ENCODE measurements around the gene P2RX4. TPM values are rescaled to one million over a fixed set of nuclear protein-coding genes. Genes with fewer than 3 reads are reported as not detected.
"Not testable (repeated sequence)": the region's sequence is repeated elsewhere in the genome, so short reads cannot be mapped to it uniquely, and the experiment has no call there.

Gene P2RX4
- total and polyA plus RNA-seq, 2 of the 13 experiments (the other 11 are each of a cell fraction or from before 2014, with no cell fraction given) = 13.8 to 30.8 TPM

GRCh38 chr12:121196902-121197301, 13.0 kb upstream of the P2RX4 start (continued):
- TF ChIP-seq ZNF570 (CRISPR knock-in tag; IDR thresholded peaks at IDR 0.05; ENCODE audit: borderline replicate concordance) (no peak), SNRNP70 (IDR thresholded peaks at IDR 0.05; ENCODE audit: low read depth, low read length) (no peak), ZNF367 (CRISPR knock-in tag; IDR thresholded peaks at IDR 0.05; ENCODE audit: borderline replicate concordance) (no peak), ZNF776 (CRISPR knock-in tag; IDR thresholded peaks at IDR 0.05) (no peak)

- Histone ChIP-seq H3K4me3 (replicated peaks in 1 of 3; ENCODE audit: insufficient read depth in 1 of 3, low read depth in 2 of 3, low read length in 3 of 3) (no peak overlapping the region), H3K4me2 (ENCODE audit: low read depth, low read length) (no peak overlapping the region), H3K9ac (ENCODE audit: insufficient read depth, low read depth, low read length) (no peak overlapping the region), H4K20me1 (ENCODE audit: insufficient read depth, low read length) (no peaks in the 10 kb centered on the region), H3K9me3 (ENCODE audit: low read length) (no peaks in the 10 kb centered on the region), H3K27ac (ENCODE audit: extremely low read length, insufficient read depth, low read length) (no peak overlapping the region), H3K79me2 (ENCODE audit: insufficient read depth, low read length) (no peaks in the 10 kb centered on the region), H3K27me3 (ENCODE audit: control insufficient read depth in 1 of 2, insufficient read depth in 2 of 2, low read length in 2 of 2) (peaks cover 0 to 6% of the 10 kb centered on the region in 2 experiments; a peak in 1 of 5 replicates), H3K36me3 (replicated peaks in 1 of 2; ENCODE audit: control insufficient read depth in 1 of 2, insufficient read depth in 2 of 2, low read length in 2 of 2) (no peaks in the 10 kb centered on the region), H3K4me1 (ENCODE audit: insufficient read depth, low read length) (peaks cover 10% of the 10 kb centered on the region), H2AFZ (ENCODE audit: low read length) (no peak overlapping the region)
- ATAC-seq (peak; percentile 46; the same call in 1 of the 3 replicates), FAIRE-seq (no peak), DNase-seq (ENCODE audit: low spot score) (no peak)
- in situ Hi-C loops (cut with HindIII; ENCODE audit: extremely low pct_ligation_motif_present, low pct_unique_long_range_greater_than_20kb) (no loop called here), intact Hi-C loops (cut with micrococcal nuclease; ENCODE audit: unreplicated experiment) (no loop called here)
- ChIA-PET CTCF (ENCODE audit: low intra/inter-chr PET ratio, low total read pairs) (no interaction called here), POLR2A (interaction anchor here (0.7 kb wide), 1 partner anchor 689 kb away, joined by 5 read pairs; no protein-coding TSS in a partner anchor)
- no peak for TF ChIP-seq ZNF501 (CRISPR knock-in tag; IDR thresholded peaks at IDR 0.05)
- TF ChIP-seq ZNF264 (CRISPR knock-in tag; IDR thresholded peaks at IDR 0.05) = no peak
- no peak for TF ChIP-seq LBX2 (CRISPR knock-in tag; IDR thresholded peaks at IDR 0.05; ENCODE audit: borderline replicate concordance)
- TF ChIP-seq SMARCE1 (IDR thresholded peaks at IDR 0.05; ENCODE audit: borderline replicate concordance) = no peak
- TF ChIP-seq THAP7 (CRISPR knock-in tag; IDR thresholded peaks at IDR 0.05) = no peak
- no peak for TF ChIP-seq ZNF7 (CRISPR knock-in tag; IDR thresholded peaks at IDR 0.05)
- no peak for TF ChIP-seq CBFB (CRISPR knock-in tag; IDR thresholded peaks at IDR 0.05)
- TF ChIP-seq THAP11 (CRISPR knock-in tag; IDR thresholded peaks at IDR 0.05) = no peak
- TF ChIP-seq NONO (IDR thresholded peaks at IDR 0.05) = no peak
- no peak for TF ChIP-seq NONO (CRISPR knock-in tag; conservative IDR thresholded peaks at IDR 0.05)
- WGBS (ENCODE audit: low lambda C conversion rate) = 24% methylated on average over 5 of the region's 7 CpGs
- no TSS peak for BruUV-seq (replicated peaks)
Measured at GRCh38 chr12:121198949-121199348, 11.0 kb upstream of the P2RX4 start.

- FAIRE-seq; CTCF ChIA-PET (ENCODE audit: low intra/inter-chr PET ratio, low total read pairs); in situ Hi-C loops (cut with HindIII; ENCODE audit: extremely low pct_ligation_motif_present, low pct_unique_long_range_greater_than_20kb); H3K27ac ChIP-seq (ENCODE audit: extremely low read length, insufficient read depth, low read length); H3K4me2 ChIP-seq (ENCODE audit: low read depth, low read length); ATAC-seq; BruUV-seq (replicated peaks); H4K20me1 ChIP-seq (ENCODE audit: insufficient read depth, low read length); H3K79me2 ChIP-seq (ENCODE audit: insufficient read depth, low read length); H3K36me3 ChIP-seq (replicated peaks in 1 of 2; ENCODE audit: control insufficient read depth in 1 of 2, insufficient read depth in 2 of 2, low read length in 2 of 2); H3K9me3 ChIP-seq (ENCODE audit: low read length); POLR2A ChIA-PET; DNase-seq (ENCODE audit: low spot score); H3K27me3 ChIP-seq (ENCODE audit: control insufficient read depth in 1 of 2, insufficient read depth in 2 of 2, low read length in 2 of 2); H2AFZ ChIP-seq (ENCODE audit: low read length); H3K4me3 ChIP-seq (replicated peaks in 1 of 3; ENCODE audit: insufficient read depth in 1 of 3, low read depth in 2 of 3, low read length in 3 of 3); H3K9ac ChIP-seq (ENCODE audit: insufficient read depth, low read depth, low read length); intact Hi-C loops (cut with micrococcal nuclease; ENCODE audit: unreplicated experiment): not testable (repeated sequence)
- H3K4me1 ChIP-seq (ENCODE audit: insufficient read depth, low read length) = peaks cover 10% of the 10 kb centered on the region
- WGBS (ENCODE audit: low lambda C conversion rate) = 45% methylated on average over 6 of the region's 6 CpGs
Measured at GRCh38 chr12:121201140-121201539, 8.8 kb upstream of the P2RX4 start.
